Testis (tissue), 2 donors: ENCODE data around the gene FBXW9.
A peak's percentile ranks its signal among the peaks of the same experiment; 100 is the strongest.
"Not testable (repeated sequence)": the region's sequence is repeated elsewhere in the genome, so short reads cannot be mapped to it uniquely, and the experiment has no call there.

Source experiments
- POLR2A ChIP-seq: fragments of 450-650 bp; IDR thresholded peaks from one replicate; pipeline ENCODE4 v1.6.1; 2017; ENCODE audit warnings: antibody characterized with exemption, mild to moderate bottlenecking, moderate library complexity
- TF ChIP-seq, protein P1 (sequence below), 3 experiments: fragments of 450-650 bp in 2 of 3; fragments of 200-600 bp in 1 of 3; sonication (generic) in 1 of 3; IDR thresholded peaks; one replicate each; pipeline ENCODE4 v1.5.1; 2016 to 2019; ENCODE audit warnings: antibody characterized with exemption in 3 of 3, mild to moderate bottlenecking in 2 of 3, moderate library complexity in 1 of 3

DNA sequence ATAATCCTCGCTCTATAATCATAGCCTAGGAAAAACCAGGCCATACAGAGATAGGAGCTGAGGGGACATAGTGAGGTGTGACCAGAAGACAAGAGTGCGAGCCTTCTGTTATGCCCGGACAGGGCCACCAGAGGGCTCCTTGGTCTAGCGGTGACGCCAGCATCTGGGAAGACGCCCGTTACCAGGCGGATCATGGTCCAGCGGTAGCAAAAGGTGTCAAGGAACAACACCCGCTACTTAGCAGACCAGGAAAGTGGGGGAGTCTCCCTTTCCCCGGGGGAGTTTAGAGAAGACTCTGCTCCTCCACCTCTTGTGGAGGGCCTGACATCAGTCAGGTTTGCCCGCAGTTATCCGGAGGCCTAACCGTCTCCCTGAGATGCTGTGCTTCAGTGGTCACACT is 15.6 kb upstream of the FBXW9 start:
- TF ChIP-seq, protein P1, sequence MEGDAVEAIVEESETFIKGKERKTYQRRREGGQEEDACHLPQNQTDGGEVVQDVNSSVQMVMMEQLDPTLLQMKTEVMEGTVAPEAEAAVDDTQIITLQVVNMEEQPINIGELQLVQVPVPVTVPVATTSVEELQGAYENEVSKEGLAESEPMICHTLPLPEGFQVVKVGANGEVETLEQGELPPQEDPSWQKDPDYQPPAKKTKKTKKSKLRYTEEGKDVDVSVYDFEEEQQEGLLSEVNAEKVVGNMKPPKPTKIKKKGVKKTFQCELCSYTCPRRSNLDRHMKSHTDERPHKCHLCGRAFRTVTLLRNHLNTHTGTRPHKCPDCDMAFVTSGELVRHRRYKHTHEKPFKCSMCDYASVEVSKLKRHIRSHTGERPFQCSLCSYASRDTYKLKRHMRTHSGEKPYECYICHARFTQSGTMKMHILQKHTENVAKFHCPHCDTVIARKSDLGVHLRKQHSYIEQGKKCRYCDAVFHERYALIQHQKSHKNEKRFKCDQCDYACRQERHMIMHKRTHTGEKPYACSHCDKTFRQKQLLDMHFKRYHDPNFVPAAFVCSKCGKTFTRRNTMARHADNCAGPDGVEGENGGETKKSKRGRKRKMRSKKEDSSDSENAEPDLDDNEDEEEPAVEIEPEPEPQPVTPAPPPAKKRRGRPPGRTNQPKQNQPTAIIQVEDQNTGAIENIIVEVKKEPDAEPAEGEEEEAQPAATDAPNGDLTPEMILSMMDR (IDR thresholded peaks at IDR 0.05): peak in 1 of 3 experiments; percentile 49
- TF ChIP-seq POLR2A: not testable (repeated sequence)
